Parathyroid adenoma (tissue), 2 donors: ENCODE results near the gene TCF4.

Experiments
- H2AFZ ChIP-seq: fragments of 300-600 bp; sonication (generic); one replicate; pipeline ENCODE4 v1.7.0; 2017; ENCODE audit warnings: antibody characterized with exemption, mild to moderate bottlenecking
- H3K27ac ChIP-seq: fragments of 300-600 bp; sonication (generic); one replicate; pipeline ENCODE4 v1.7.0; 2017
- H3K27me3 ChIP-seq: fragments of 300-600 bp; sonication (generic); one replicate; pipeline ENCODE4 v1.7.0; 2017; ENCODE audit warnings: low read length; ENCODE audit not compliant: control insufficient read depth, insufficient read depth
- H3K36me3 ChIP-seq: fragments of 300-600 bp; sonication (generic); one replicate; pipeline ENCODE4 v1.7.0; 2017; ENCODE audit warnings: low read length; ENCODE audit not compliant: control insufficient read depth, insufficient read depth
- H3K4me1 ChIP-seq: fragments of 300-600 bp; sonication (generic); one replicate; pipeline ENCODE4 v1.7.0; 2017; ENCODE audit warnings: control low read depth
- H3K4me2 ChIP-seq: fragments of 300-600 bp; sonication (generic); one replicate; pipeline ENCODE4 v1.7.0; 2017; ENCODE audit warnings: low read length
- H3K4me3 ChIP-seq: fragments of 300-600 bp; sonication (generic); one replicate; pipeline ENCODE4 v1.7.0; 2017; ENCODE audit warnings: low read depth, low read length
- H3K79me2 ChIP-seq: fragments of 300-600 bp; sonication (generic); one replicate; pipeline ENCODE4 v1.7.0; 2017; ENCODE audit warnings: control low read depth
- H3K9ac ChIP-seq: fragments of 300-600 bp; sonication (generic); one replicate; pipeline ENCODE4 v1.7.0; 2017; ENCODE audit warnings: mild to moderate bottlenecking
- H3K9me3 ChIP-seq: fragments of 300-600 bp; sonication (generic); one replicate; pipeline ENCODE4 v1.7.0; 2017; ENCODE audit warnings: low read length; ENCODE audit not compliant: control insufficient read depth
- CTCF ChIP-seq: fragments of 300-600 bp; sonication (generic); IDR thresholded peaks from one replicate; pipeline ENCODE4 v1.7.0; 2017; ENCODE audit warnings: antibody characterized with exemption, mild to moderate bottlenecking
- donor health status: primary hyperparathyroidism.

The TCF4 gene

GRCh38 chr18:55361492-55362250, 226.3 kb downstream of the TCF4 start:
- Histone ChIP-seq H3K4me2 (no peak overlapping the region), H2AFZ (no peak overlapping the region), H3K27me3 (no peaks in the 10 kb centered on the region), H3K9me3 (no peaks in the 10 kb centered on the region), H3K9ac (no peak overlapping the region), H3K4me1 (no peaks in the 10 kb centered on the region), H3K4me3 (no peak overlapping the region), H3K36me3 (no peaks in the 10 kb centered on the region), H3K79me2 (no peaks in the 10 kb centered on the region), H3K27ac (no peak overlapping the region)
- TF ChIP-seq CTCF = no peak

GRCh38 chr18:55360061-55360460, 227.9 kb downstream of the TCF4 start:
- no peaks in the 10 kb centered on the region for H3K79me2 ChIP-seq
- TF ChIP-seq CTCF = no peak
- no peak overlapping the region for H3K4me3 ChIP-seq
- H3K27ac ChIP-seq = no peak overlapping the region
- H2AFZ ChIP-seq = no peak overlapping the region
- no peak overlapping the region for H3K4me2 ChIP-seq
- no peak overlapping the region for H3K9ac ChIP-seq
- H3K9me3 ChIP-seq = no peaks in the 10 kb centered on the region
- no peaks in the 10 kb centered on the region for H3K36me3 ChIP-seq
- H3K4me1 ChIP-seq = no peaks in the 10 kb centered on the region
- H3K27me3 ChIP-seq = no peaks in the 10 kb centered on the region

GRCh38 chr18:55356815-55357214, 231.2 kb downstream of the TCF4 start:
- no peak overlapping the region for H3K4me2 ChIP-seq
- no peak for TF ChIP-seq CTCF
- no peak overlapping the region for H3K27ac ChIP-seq
- H2AFZ ChIP-seq = no peak overlapping the region
- H3K9ac ChIP-seq = no peak overlapping the region
- H3K27me3 ChIP-seq = no peaks in the 10 kb centered on the region
- no peaks in the 10 kb centered on the region for H3K9me3 ChIP-seq
- H3K4me1 ChIP-seq = no peaks in the 10 kb centered on the region
- H3K36me3 ChIP-seq = no peaks in the 10 kb centered on the region
- H3K4me3 ChIP-seq = no peak overlapping the region
- no peaks in the 10 kb centered on the region for H3K79me2 ChIP-seq

- no peak overlapping the region for H3K27ac ChIP-seq
- H3K4me2 ChIP-seq = no peak overlapping the region
- H3K9me3 ChIP-seq = no peaks in the 10 kb centered on the region
- no peaks in the 10 kb centered on the region for H3K36me3 ChIP-seq
- no peaks in the 10 kb centered on the region for H3K27me3 ChIP-seq
- no peaks in the 10 kb centered on the region for H3K79me2 ChIP-seq
- no peak for TF ChIP-seq CTCF
- no peak overlapping the region for H2AFZ ChIP-seq
- no peaks in the 10 kb centered on the region for H3K4me1 ChIP-seq
- H3K4me3 ChIP-seq = no peak overlapping the region
- no peak overlapping the region for H3K9ac ChIP-seq
Measured at GRCh38 chr18:55355223-55355622, 232.8 kb downstream of the TCF4 start.

- Histone ChIP-seq H3K4me2 (no peak overlapping the region), H3K4me3 (no peak overlapping the region), H3K9ac (no peak overlapping the region), H3K27ac (no peak overlapping the region), H3K27me3 (no peaks in the 10 kb centered on the region), H2AFZ (no peak overlapping the region), H3K4me1 (no peaks in the 10 kb centered on the region), H3K79me2 (no peaks in the 10 kb centered on the region), H3K9me3 (no peaks in the 10 kb centered on the region), H3K36me3 (no peaks in the 10 kb centered on the region)
- TF ChIP-seq CTCF = no peak
Measured at GRCh38 chr18:55354795-55355194, 233.2 kb downstream of the TCF4 start.
